ENCODE data around the gene MEDAG. TPM values are rescaled to one million over a fixed set of nuclear protein-coding genes. Genes with fewer than 3 reads are reported as not detected.

Gene MEDAG
- polyA plus RNA-seq, 1 of the 3 experiments (the other 2 are of a cell fraction) = not detected

DNA sequence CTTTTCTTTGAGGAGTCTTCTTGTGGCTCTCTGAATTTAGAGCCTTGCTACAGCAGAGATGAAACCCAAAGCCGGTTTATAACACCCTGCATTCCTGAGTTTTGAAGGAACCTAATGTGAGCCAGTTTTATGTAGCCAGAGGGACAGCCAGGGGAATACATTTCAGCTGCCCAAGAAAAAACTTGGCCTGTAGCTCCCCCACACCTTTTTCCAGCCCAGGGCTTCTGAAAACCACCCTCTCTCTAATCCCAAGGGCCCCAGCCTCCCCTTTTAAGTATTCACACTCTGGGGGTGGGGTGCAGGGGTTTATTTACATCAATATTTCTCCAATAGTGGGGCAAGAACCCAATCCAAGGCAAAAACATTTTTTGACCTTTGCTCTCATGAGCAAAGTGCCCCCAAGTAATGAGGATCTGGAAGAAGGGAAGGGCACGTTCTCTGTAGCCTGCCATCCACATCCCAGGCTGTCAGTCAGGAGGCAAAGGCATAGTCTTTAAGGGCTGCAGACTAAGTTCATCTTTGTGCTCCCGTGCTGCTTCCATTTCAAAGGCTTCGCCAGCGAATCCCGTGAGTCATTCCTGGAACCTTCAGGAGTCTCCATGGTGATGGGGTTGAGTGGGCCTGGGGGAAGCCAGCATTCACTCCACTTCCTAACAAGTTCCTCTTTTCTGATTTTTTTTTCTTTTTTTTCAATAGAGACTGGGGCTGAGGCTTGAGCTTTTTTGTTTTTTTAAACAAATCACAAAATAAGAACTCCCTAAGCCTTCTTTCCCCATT lies 33.2 kb upstream of the MEDAG start (continued):
- TF ChIP-seq TEAD4 (IDR thresholded peaks at IDR 0.05; ENCODE audit: borderline replicate concordance, insufficient read depth) = no peak
- TF ChIP-seq NFIC (IDR thresholded peaks at IDR 0.05; ENCODE audit: borderline replicate concordance) = peak; percentile 28; the same call in 1 of the 2 replicates
- TF ChIP-seq CHD2 (IDR thresholded peaks at IDR 0.05; ENCODE audit: low read length, partially characterized antibody) = no peak
- TF ChIP-seq NRF1 (IDR thresholded peaks at IDR 0.05; ENCODE audit: low read depth, low read length) = no peak
- TF ChIP-seq, protein P1, sequence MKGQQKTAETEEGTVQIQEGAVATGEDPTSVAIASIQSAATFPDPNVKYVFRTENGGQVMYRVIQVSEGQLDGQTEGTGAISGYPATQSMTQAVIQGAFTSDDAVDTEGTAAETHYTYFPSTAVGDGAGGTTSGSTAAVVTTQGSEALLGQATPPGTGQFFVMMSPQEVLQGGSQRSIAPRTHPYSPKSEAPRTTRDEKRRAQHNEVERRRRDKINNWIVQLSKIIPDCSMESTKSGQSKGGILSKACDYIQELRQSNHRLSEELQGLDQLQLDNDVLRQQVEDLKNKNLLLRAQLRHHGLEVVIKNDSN (IDR thresholded peaks at IDR 0.05; ENCODE audit: borderline replicate concordance, low read depth) = no peak
- peak; percentile 66 for TF ChIP-seq JUND (IDR thresholded peaks at IDR 0.05)
- TF ChIP-seq GATA2 (CRISPR knock-in tag; IDR thresholded peaks at IDR 0.05) = no peak
- TF ChIP-seq MXI1 (IDR thresholded peaks at IDR 0.05; ENCODE audit: low read depth, low read length) = no peak
- no peak for TF ChIP-seq RXRA (IDR thresholded peaks at IDR 0.05; ENCODE audit: borderline replicate concordance, low read depth)
- no peak for TF ChIP-seq FOXJ3 (CRISPR knock-in tag; IDR thresholded peaks at IDR 0.05)
- TF ChIP-seq RFX5 (IDR thresholded peaks at IDR 0.05; ENCODE audit: low read length) = 0 out of 2 replicates have a peak, but pooled peaks have one; percentile 22
- TF ChIP-seq TAF1 (IDR thresholded peaks at IDR 0.05; ENCODE audit: borderline replicate concordance, low read depth, low read length) = peak; percentile 37; the same call in 1 of the 2 replicates

DNA sequence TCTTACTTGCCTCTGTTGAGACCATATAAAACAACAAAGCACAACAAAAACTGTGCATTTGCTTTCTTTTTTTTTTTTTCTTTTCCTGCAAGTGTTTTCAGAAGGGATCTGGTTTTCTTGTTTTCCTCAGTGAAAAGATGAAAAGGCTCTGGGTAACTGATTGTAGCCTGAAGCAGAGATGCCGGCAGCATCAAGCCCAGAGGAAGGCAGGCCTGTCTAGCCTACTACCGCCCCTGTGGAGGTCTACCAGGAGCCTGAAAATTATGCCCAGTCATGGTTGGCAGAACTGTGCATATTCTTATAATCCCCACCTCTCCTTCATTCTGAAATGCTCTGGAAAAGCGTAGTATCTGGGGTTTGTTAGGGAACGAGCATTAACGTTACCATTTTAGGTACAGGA lies 32.6 kb upstream of the MEDAG start:
- ChIA-PET CTCF (interaction anchor here (0.5 to 1.6 kb wide), 4 partner anchors 8 to 1574 kb away, joined by 3 to 10 read pairs (median 5); no protein-coding TSS in a partner anchor), POLR2A (no interaction called here)
- H2AFZ ChIP-seq (ENCODE audit: low read depth) = peak overlapping the region; percentile 86
- H3K36me3 ChIP-seq (replicated peaks in 1 of 2; ENCODE audit: control insufficient read depth in 1 of 2, insufficient read depth in 2 of 2, low read length in 1 of 2) = no peaks in the 10 kb centered on the region
- WGBS (ENCODE audit: low lambda C conversion rate) = 90% methylated on average over 5 of the region's 5 CpGs
- no peaks in the 10 kb centered on the region for H3K9me2 ChIP-seq
- H3K9me3 ChIP-seq = no peaks in the 10 kb centered on the region
- H3K4me1 ChIP-seq (ENCODE audit: control insufficient read depth in 1 of 2, insufficient read depth in 2 of 2, low read depth in 1 of 2, low read length in 1 of 2) = peaks cover 24 to 45% of the 10 kb centered on the region in 2 experiments
- TF ChIP-seq, protein P2, sequence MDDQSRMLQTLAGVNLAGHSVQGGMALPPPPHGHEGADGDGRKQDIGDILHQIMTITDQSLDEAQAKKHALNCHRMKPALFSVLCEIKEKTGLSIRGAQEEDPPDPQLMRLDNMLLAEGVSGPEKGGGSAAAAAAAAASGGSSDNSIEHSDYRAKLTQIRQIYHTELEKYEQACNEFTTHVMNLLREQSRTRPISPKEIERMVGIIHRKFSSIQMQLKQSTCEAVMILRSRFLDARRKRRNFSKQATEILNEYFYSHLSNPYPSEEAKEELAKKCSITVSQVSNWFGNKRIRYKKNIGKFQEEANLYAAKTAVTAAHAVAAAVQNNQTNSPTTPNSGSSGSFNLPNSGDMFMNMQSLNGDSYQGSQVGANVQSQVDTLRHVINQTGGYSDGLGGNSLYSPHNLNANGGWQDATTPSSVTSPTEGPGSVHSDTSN (IDR thresholded peaks at IDR 0.05) = no peak
- TF ChIP-seq SIN3A (IDR thresholded peaks at IDR 0.05; ENCODE audit: borderline replicate concordance, low read depth, low read length) = no peak
- TF ChIP-seq, protein P3, sequence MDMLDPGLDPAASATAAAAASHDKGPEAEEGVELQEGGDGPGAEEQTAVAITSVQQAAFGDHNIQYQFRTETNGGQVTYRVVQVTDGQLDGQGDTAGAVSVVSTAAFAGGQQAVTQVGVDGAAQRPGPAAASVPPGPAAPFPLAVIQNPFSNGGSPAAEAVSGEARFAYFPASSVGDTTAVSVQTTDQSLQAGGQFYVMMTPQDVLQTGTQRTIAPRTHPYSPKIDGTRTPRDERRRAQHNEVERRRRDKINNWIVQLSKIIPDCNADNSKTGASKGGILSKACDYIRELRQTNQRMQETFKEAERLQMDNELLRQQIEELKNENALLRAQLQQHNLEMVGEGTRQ (IDR thresholded peaks at IDR 0.05; ENCODE audit: borderline replicate concordance, low read depth, low read length) = no peak
- no peak for TF ChIP-seq FOXJ3 (CRISPR knock-in tag; IDR thresholded peaks at IDR 0.05)
- TF ChIP-seq RAD21 (IDR thresholded peaks at IDR 0.05; ENCODE audit: low read length) = no peak
- TF ChIP-seq NRF1 (IDR thresholded peaks at IDR 0.05; ENCODE audit: low read depth, low read length) = no peak
- no peak for TF ChIP-seq MXI1 (IDR thresholded peaks at IDR 0.05; ENCODE audit: low read depth, low read length)
- no peaks in the 10 kb centered on the region for H3K79me2 ChIP-seq (ENCODE audit: insufficient read depth)
- H3K9ac ChIP-seq = peak overlapping the region; percentile 68
- peak overlapping the region; percentile 77 to 95 for H3K27ac ChIP-seq (ENCODE audit: low read depth in 2 of 2, low read length in 1 of 2)
- H3K27me3 ChIP-seq (ENCODE audit: insufficient read depth) = no peaks in the 10 kb centered on the region
- H3F3A ChIP-seq (replicated peaks; ENCODE audit: insufficient read depth) = peaks cover 26% of the 10 kb centered on the region
- H3K4me2 ChIP-seq = peak overlapping the region; percentile 69; the same call in 1 of the 2 replicates
- no peak overlapping the region for H3K4me3 ChIP-seq (ENCODE audit: low read depth in 2 of 2, low read length in 1 of 2)
- DNase-seq = no peak
- H4K20me1 ChIP-seq (ENCODE audit: insufficient read depth) = no peaks in the 10 kb centered on the region
